CD4-positive, alpha-beta T cell treated with Interleukin-6 at 100 ng/mL for 8 hours (primary cell): ENCODE measurements around the gene MTRFR.

Source experiments
- DNase-seq: peaks from one replicate; pipeline ENCODE4 v3.0.0-alpha.2; 2020; ENCODE audit warnings: mixed read lengths, low spot score

Gene MTRFR

GRCh38 chr12:123270214-123271000, 37.2 kb downstream of the MTRFR start:
- no peak for DNase-seq

GRCh38 chr12:123271001-123271668, 37.9 kb downstream of the MTRFR start:
- peak; percentile 63 for DNase-seq

- no peak for DNase-seq
Observed at GRCh38 chr12:123273166-123273565, 39.9 kb downstream of the MTRFR start.

- DNase-seq = no peak
Observed at GRCh38 chr12:123278101-123278627, 44.9 kb downstream of the MTRFR start.

- DNase-seq = no peak
Observed at GRCh38 chr12:123280971-123281370, 47.7 kb downstream of the MTRFR start.

GRCh38 chr12:123282111-123282510, 48.9 kb downstream of the MTRFR start:
- DNase-seq = no peak

GRCh38 chr12:123283461-123283860, 50.2 kb downstream of the MTRFR start:
- DNase-seq = no peak

- DNase-seq = no peak
Observed at GRCh38 chr12:123284669-123285068, 51.4 kb downstream of the MTRFR start.

GRCh38 chr12:123286652-123287373, 53.6 kb downstream of the MTRFR start:
- DNase-seq = no peak

GRCh38 chr12:123288751-123289346, 55.6 kb downstream of the MTRFR start:
- no peak for DNase-seq

GRCh38 chr12:123289911-123290310, 56.7 kb downstream of the MTRFR start:
- no peak for DNase-seq

- DNase-seq = no peak
Observed at GRCh38 chr12:123293178-123293760, 60.0 kb downstream of the MTRFR start.

- DNase-seq = no peak
Observed at GRCh38 chr12:123305136-123305535, 71.9 kb downstream of the MTRFR start.

- DNase-seq = no peak
Observed at GRCh38 chr12:123306200-123306599, 73.0 kb downstream of the MTRFR start.
